Measurements from ENCODE around the gene PDZD2.

PDZD2 gene

GRCh38 chr5:31833710-31834109, 194.8 kb downstream of the PDZD2 start:
- no peak for DNase-seq

GRCh38 chr5:31844622-31845345, 205.9 kb downstream of the PDZD2 start:
- DNase-seq: no peak

- DNase-seq: no peak
Observed at GRCh38 chr5:31845361-31845760, 206.4 kb downstream of the PDZD2 start.

DNA sequence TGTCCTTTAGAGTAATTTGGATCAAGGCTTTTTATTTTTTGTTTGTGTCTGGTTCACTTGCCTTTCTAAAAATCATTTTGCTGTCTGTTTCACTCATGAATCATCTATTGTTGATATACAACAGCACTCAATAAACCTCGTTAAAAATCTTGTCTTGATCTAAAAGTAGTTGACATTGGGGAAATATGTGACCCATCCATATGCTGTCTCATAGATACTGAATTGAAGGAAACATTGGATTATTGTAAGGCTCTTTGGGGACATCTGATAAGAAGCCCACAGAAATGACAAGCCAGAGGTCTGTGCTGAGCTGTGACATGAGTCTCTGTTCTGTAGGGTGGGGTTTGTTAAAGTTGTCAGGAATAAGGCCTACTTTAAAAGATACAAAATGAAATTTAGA, 208.0 kb downstream of the PDZD2 start:
- DNase-seq: no peak

GRCh38 chr5:31847354-31847753, 208.4 kb downstream of the PDZD2 start:
- no peak for DNase-seq

- no peak for DNase-seq
Observed at GRCh38 chr5:31850981-31851689, 212.2 kb downstream of the PDZD2 start.

DNA sequence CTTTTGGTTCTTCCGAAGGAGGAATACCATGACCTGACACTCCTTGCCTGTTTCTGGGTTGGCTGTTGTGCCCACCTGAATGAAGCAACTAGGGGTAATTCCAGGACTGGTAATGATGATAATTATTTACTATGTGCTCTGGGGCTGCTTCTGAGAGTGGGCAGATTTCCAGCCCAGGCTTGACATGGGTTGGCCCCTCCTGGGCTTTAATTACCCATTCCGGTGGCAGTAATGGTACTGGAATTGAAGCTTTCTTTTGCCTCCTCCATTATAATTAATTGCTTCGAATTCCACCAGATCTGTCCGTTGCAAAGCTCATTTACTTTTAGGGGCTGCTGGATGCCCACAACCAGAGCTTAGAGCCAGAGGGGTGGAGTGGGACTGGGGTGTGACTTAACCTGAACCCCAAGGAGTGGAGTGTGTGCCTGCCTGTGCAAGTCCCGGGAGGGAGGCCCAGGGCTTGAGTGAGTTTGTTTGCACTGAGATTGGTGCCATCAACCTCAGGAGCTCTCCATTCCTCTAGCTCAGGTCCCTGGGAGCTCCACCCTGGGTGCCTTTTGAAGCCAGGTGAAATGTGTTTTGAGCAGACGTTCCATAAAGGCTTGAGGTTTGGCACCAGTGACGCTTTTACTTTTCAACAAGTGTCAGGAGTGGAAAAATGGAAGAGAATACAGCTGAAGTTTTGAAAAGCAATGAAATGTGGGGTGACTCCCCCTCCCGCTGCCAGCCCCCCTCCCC, 214.6 kb downstream of the PDZD2 start:
- DNase-seq: no peak

- DNase-seq: peak; percentile 30
Observed at GRCh38 chr5:31854181-31855133, 215.5 kb downstream of the PDZD2 start.

DNA sequence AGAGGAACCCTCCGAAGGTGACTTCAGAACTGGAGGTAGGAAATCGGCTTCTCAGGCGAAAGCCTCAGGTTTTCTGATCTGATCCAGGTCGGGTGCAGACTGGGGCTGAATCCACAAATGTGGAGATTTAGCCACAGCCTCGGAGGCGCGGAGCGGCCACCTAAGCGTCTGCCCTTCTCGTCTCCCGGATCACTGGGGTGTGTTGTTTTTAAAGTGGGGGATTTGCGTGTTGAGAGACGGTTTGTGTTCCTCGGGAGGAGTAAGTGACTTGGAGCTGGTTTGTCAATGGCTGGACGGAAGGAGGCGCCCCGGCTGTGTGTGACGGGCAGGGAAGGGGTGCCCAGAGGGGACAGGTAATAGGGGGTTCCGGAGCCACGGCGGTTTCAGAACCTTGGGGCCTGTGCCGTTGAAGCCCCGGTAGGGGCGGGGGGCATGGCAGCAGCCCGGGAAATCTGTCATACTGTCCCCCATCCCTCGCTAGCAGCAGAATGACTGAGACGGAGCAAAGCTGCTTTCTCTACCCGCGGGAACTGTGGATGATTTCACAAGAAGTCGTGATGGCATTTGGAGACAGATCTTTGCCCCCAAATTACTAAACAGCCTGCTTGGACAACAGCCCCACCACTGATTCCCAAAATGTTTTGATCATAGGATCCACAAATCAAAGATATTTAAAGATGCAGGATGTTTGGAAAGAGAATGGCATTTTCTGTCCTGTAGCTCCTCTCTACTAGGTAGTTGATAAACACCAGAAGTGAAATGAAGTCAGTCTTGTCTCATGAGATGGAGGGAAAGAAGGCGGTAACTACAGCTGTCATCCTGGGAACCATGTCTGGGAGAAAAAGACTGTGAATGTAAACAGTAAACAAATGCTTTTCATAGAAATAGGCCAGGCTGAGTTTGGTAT, 216.5 kb downstream of the PDZD2 start:
- peak; percentile 49 to 51 for DNase-seq

- DNase-seq: no peak
Observed at GRCh38 chr5:31859096-31859495, 220.2 kb downstream of the PDZD2 start.

GRCh38 chr5:31860278-31860677, 221.3 kb downstream of the PDZD2 start:
- DNase-seq: no peak

- no peak for DNase-seq
Observed at GRCh38 chr5:31860726-31861433, 221.9 kb downstream of the PDZD2 start.

DNA sequence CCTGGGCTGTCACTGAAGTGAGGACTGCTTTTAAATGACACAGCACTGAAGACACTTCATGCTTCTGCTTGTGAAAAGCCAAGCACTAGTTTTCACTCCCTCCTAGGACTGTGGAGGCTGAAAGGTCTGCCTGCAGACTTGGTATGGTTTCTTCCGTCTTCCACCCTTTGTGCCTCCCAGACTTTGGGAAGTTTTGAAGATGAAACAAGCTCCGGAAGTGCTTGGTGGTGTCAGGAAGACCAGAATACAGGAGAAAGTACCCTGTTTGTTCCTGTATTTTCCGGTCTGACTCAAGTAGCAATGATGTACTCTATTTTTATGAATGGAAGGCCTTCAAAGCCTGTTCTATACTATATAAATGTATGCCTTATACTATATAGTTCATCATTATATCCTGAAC, 222.7 kb downstream of the PDZD2 start:
- DNase-seq: no peak

DNA sequence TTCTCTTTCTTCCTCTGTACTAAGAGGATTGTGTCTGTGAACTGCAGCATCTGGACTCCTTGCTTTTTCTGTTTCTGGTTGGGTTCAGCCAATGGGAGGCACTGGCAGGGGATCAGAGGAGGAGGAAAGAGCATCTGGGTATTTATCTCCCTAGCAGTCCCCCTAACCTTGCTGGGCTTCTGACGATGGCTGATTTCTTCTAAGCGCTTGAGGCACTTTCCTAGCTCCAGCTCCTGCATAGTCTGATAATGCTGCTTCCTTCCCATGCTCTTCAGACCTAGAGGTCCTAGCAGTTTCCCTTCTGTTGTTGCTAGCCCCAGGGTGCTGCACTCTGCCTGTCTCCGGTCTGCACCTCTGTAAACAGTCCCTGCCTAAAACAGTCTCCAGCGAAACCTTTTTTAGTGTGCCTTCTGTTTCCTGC, 225.1 kb downstream of the PDZD2 start:
- DNase-seq: no peak

DNA sequence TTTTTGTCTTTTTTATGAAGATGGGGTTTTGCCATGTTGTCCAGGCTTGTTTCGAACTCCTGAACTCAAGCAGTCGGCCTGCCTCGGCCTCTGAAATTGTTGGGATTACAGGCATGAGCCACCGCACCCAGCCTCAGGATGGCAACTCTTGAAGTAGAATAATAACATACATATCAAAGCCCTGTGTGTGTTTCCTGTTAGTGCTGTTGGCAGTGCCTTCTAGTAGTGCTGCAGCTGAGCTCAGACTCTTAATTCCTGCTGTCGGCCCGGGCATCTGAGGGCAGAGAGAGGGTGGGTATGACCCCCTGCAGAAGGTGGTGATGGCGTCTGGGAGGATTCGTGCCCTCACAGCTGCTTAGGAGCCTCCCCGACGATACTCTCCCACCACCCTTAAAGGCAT, 227.2 kb downstream of the PDZD2 start:
- DNase-seq: peak in 1 of 2 experiments; percentile 28

DNA sequence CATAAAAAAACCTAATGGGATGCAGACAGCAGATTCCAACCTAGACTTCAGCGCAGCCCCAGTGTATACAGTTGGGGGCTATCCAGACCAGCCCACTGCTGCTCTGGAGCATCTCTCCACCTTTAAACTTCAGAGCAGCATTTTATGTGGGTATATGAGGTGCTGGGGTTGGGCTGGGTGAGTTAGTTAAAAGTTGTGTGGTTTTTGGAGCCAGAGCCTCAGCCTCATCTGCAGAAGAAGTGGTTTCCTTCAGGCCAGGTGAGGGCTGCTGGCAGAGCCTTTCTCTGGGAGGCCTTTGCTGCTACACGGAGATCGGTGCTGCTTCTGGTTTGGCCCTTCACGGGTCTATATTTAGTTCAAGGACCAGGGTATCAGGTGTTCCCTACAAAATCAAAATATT, 228.3 kb downstream of the PDZD2 start:
- DNase-seq: peak in 1 of 2 experiments; percentile 19

- no peak for DNase-seq
Observed at GRCh38 chr5:31880449-31880848, 241.5 kb downstream of the PDZD2 start.

DNA sequence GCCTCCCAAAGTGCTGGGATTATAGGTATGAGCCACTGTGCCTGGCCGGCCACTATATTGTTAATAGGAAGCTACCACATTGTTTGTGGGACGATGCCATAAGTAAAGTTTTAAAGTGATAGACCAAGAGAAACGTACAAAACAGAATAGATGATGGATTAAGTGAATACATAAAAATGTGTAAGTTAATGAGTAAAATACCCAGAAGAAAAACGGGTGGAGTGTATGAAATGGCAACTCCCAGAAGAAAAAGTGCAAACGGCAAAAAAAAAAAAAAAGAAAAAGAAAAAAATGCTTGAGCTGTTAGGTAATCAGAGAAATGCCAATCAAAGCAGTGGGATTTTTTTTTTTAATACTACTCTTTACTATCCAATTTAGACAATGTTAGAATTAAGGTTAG, 246.0 kb downstream of the PDZD2 start:
- no peak for DNase-seq

DNA sequence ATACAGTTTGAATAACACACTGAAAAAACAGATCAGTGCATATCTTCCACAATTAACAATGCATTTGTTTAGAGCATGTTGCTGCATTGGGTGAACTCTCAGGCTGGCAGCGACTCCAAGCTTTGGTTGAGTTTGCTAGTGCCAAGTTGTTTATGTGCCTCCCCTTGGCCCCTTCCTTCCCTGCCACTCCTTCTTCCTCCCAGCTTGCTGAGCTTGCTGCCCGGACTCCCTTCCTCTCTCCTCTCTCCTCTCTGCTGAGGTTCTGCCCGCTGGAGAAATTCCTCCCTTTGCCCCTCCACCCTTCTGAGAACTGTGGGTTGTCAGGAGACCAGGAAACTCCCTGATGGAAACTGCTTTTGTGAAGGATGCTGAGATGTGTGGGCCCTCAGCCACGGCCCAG, 247.3 kb downstream of the PDZD2 start:
- DNase-seq: no peak

- no peak for DNase-seq
Observed at GRCh38 chr5:31887556-31887955, 248.6 kb downstream of the PDZD2 start.

- DNase-seq: no peak
Observed at GRCh38 chr5:31888564-31888963, 249.6 kb downstream of the PDZD2 start.
